Measurements from ENCODE around the gene MTMR11.
"Not testable (repeated sequence)": the region's sequence is repeated elsewhere in the genome, so short reads cannot be mapped to it uniquely, and the experiment has no call there.

MTMR11 gene

DNA sequence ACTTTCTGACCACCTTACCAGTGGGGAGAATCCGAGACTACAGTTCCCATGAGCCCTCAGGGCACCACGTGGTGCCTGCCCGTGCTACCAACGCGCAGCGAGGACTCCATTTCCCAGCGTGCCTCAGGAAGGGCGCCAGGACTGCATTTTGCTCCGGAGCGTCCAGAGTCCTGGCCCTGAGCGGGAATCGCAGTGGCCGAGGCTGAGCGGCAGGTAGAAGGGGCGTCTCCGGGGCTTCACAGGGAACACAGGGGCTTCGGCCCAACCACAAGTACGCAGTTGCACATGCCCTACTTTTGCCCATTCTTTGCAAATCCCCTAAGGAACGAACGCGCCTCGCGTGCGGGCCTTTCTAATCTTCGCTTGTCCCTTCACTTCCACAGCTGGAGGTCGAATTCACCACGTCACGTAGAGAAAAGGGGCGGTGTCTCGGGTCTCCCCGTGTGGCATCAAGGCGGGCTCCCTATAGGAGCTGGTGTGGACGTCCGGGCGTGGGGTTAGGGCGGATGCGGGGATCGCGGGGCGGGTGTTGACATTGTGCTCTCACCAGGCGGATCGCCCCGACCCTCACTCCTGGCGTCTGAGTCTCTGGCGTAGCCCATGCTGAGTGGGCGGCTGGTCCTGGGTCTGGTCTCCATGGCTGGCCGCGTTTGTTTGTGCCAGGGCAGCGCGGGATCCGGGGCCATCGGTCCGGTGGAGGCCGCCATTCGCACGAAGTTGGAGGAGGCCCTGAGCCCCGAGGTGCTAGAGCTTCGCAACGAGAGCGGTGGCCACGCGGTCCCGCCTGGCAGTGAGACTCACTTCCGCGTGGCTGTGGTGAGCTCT, 37.0 kb downstream of the MTMR11 start, which contains the start of gene BOLA1:
TSS of gene BOLA1 (plus strand) at position 109 of the 825 bp plus-strand sequence. CDS start at position 601, 492 bp downstream.
- DNase-seq (ENCODE audit: low spot score): peak; percentile 83

DNA sequence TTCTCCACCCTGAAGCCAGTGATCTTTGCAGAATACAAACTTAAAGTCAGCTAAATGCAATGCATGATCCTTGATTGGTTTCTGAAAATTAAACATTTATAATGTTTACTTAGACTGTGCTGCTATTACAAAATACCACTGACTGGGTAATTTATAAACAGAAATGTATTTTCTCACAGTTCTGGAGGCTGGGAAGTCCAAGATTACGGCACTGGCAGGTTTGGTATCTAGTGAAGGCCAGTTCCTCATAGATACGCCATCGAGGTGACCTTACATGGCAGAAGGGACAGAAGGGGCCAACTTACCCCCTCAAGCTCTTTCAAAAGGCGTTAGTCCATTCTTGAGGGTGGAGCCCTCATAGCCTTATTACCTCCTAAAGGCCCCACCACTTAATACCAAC, 40.1 kb downstream of the MTMR11 start:
- DNase-seq (ENCODE audit: low spot score): no peak

DNA sequence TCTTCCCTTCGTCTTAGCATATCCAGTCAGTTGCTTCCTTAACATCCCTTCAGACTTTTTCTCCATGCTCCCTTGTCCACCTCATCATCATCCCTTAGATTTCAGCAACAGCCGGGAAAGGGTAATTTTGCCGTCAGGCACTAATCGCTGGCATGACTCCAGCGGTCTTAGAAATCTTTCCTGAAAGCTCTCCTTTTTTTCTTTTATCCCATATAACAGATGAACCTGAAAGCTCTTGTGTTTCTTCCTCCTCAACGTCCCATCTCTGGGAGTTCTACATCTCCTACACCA, 47.7 kb downstream of the MTMR11 start:
- no peak for DNase-seq (ENCODE audit: low spot score)

DNA sequence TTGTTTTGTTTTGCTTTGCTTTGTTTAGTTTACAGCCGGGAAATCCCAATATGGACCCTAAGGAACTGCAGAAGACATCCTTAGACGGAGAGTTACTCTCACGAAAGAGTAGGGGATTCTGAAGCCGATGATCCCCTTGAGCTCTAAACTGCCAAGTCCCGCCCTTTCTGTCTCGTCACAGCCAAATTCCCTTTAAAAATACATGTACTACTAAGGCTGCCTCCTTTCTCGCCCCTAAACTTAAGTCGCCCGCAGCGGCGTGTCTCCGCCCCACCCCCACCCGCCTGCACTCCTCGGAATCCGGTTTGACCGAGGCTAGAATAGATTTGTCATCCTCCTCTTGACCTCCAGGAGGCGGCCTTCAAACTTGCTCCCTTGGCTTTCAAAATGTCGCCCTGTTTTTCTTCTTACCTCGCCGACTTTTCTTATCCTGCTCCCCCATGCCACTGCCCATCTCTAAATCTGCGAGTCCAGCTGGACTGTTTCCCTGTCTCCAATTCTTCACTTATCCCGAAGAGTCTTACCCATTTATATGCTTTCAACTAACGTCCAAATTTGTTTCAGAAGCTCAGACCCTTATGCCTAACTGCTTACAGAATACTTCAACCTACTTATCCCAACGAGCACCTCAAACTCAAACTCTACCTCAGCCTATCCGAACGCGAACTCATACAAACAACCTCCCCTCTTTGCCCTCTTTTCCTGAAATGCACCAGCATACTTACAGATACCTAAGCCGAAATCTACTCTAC, 48.3 kb downstream of the MTMR11 start:
- DNase-seq (ENCODE audit: low spot score): peak; percentile 94

DNA sequence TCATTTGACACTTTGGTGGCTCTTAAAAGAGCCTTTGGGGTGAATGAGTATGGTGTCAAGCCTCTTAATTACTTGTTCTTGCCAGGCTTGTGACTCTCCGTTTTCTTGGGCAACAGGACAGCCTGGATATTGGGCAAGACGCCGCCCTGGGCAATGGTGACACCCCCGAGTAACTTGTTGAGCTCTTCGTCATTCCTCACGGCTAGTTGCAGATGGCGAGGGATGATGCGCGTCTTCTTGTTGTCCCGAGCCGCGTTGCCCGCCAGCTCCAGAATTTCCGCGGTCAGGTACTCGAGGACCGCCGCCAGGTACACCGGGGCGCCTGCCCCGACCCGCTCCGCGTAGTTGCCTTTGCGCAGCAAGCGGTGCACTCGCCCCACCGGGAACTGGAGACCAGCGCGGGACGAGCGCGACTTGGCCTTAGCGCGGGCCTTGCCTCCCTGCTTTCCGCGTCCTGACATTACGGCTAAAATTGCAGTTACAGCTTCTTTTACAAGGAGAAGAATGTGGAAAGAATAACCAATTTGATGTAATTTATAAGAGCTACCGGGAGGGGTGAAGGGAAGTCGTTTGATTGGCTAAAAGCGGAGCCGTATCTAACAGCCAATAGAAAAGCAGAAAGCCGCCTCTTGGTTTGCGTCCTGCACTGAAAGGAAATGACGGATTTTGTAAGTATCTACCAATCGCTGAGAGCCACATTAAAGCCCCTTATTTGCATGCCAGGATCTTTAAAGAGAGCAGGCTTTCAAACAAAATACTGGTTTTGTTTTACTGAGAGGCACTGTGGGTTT, 49.0 kb downstream of the MTMR11 start:
- DNase-seq (ENCODE audit: low spot score): peak; percentile 96

DNA sequence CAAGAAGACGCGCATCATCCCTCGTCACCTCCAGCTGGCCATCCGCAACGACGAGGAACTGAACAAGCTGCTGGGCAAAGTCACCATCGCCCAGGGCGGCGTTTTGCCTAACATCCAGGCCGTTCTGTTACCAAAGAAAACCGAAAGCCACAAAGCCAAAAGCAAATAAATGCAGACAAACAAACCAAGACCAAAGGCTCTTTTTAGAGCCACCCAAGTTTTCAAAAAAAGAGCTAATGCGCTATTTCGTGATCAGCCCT, 49.6 kb downstream of the MTMR11 start:
- not testable (repeated sequence) for DNase-seq (ENCODE audit: low spot score)

DNA sequence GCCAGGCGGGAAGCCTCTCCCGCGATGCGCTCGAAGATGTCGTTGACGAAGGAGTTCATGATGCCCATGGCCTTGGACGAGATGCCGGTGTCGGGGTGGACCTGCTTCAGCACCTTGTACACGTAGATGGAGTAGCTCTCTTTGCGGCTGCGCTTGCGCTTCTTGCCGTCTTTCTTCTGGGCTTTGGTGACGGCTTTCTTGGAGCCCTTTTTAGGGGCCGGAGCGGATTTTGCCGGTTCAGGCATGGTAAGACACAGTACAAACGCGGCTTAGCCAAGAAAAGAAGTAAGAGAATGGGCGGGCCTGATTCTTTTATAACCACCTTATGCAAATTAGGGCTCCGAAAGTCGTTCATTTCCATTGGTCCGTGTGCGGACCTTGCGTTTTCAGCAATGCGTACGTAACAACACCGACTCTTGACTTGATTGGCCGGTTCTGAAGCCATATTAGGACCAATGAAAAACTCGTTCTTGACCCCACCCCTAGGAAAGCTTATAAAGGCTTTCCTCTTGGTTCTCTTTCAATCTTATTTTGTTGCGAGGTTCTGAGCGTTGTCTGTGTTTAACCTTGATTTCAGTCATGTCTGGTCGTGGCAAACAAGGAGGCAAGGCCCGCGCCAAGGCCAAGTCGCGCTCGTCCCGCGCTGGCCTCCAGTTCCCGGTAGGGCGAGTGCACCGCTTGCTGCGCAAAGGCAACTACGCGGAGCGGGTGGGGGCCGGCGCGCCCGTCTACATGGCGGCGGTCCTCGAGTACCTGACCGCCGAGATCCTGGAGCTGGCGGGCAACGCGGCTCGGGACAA, 50.1 kb downstream of the MTMR11 start:
- peak; percentile 98 for DNase-seq (ENCODE audit: low spot score)

DNA sequence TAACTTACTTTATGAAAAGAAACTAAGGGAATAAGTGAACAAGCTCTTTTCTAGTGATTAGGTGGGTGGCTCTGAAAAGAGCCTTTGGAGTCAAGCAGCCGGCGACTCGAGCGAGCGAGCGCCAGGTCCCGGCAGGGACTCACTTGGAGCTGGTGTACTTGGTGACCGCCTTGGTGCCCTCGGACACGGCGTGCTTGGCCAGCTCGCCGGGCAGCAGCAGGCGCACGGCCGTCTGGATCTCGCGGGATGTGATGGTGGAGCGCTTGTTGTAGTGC, 50.6 kb downstream of the MTMR11 start:
- not testable (repeated sequence) for DNase-seq (ENCODE audit: low spot score)

DNA sequence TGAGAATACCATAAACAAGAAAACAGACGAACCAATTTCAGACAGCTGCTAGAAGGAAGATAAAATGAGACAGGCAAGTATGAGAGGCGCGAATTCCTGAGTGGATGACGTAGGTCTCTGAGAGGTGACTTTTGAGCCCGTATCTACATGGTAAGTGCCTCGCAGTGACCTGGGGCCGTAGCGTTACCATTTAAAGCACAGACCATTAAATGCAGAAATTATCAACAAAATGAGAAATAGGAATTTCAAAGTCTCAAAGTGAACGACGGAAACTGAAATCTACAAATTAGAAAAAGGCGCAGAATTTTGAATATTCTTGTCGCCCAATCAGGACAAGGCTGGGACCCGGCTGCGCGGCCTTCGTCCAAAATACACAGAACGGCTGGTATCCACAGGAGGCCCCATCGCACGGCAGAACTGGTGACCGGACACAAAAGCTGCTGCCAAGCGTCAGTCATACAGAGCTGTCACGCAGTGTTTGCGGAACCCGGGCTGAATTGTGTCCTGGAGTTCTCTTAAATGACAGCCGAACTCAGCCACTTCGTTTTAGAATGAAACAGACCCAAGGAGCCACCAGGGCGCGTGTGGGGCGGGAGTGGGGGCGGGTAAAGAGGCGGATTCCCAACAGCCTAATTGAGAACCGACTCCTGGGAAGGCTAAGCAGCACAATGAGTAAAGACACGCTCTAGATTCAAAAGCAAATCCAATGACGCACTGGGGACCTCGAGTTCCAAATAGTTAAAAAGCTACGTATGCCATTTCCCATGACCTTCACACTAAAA, 51.1 kb downstream of the MTMR11 start:
- DNase-seq (ENCODE audit: low spot score): peak; percentile 76

DNA sequence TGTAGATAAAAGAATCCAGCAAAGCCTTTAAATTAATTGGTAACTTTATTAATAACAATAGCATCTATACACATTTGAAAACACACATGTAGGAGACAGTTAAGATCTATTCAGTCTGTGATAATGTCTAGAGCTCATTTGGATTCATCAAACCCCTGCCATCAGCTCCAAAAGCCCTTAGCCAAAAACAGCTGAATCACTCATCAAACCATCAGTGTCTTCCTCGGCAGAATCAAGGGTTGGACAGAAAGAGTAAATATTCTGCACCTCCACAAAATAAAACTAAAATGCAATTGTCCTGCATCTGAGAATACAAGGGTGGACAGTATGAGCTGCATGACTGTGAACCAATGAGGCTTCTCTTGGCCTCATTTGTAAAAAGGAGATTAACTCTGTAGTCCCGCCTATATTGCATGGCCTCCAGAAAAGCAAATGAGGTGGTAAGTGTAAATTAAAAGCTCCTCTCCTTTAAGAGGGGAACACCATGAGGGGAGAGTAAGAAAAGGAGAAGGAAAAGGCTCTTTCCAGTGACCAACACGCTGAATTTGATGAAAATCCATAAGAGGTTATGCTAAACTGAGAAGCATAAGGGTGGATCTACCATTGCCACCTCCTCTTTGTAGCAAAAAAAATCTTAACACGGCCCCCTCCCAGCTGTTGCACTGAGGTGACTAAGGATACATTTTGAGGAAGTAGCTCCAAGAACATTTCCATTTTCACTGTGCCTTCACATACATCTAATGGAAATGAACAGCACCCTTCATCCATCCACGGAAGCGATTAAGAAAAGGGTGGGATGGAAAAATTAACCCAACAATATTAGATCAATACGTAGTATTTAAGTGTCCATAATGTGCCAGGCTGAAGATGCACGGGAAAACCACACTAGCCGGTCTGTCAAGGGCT, 52.0 kb downstream of the MTMR11 start:
- DNase-seq (ENCODE audit: low spot score): peak; percentile 55

DNA sequence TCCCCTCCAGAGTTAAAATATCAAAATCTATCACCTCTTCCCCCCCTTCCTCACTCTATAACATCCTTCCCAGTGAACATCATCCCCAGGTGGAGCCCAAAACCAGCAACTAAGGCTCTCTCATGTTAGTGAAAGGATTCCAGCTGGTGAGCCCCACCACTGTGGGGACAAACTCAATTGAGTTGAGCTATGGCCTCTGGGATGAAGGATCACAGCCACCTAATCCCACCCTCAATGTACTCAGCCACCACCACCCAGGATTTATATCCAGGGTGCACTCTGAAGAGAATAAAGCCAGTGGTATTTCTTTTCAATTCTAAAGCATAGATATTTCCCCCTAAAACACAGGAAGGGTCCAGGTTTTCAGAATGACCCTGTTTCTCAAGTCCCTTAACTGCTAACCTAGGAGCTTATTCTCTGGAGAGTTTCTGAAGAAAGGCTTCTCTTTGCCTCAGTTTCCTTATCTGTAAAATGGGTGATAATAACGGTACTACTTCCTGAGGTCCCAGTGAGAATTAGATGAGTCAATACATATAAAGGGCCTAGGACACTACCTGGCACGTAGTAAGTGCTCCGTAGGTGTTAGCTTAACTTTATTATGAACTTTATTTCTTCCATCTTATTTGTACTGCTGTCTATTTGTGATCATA, 53.0 kb downstream of the MTMR11 start:
- DNase-seq (ENCODE audit: low spot score): no peak

DNA sequence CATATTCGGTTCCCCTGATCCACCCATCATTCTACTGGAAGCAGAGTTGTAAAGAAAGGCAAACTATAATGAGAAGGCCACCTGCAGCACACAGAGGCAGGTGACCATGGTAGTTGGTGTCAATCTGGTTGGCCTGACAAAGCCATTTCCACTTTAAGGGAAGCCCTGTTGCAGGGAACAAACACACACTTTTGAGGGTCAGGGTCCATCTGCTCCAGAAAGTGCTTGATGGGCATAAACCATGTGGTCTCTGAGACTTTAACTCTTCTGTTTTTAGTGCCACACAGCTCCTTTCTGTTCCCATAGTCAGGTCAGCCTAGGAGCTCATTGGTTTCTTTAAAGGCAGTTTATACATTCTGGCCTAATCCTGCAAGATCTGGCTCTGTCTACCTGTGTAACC, 54.8 kb downstream of the MTMR11 start:
- DNase-seq (ENCODE audit: low spot score): no peak

DNA sequence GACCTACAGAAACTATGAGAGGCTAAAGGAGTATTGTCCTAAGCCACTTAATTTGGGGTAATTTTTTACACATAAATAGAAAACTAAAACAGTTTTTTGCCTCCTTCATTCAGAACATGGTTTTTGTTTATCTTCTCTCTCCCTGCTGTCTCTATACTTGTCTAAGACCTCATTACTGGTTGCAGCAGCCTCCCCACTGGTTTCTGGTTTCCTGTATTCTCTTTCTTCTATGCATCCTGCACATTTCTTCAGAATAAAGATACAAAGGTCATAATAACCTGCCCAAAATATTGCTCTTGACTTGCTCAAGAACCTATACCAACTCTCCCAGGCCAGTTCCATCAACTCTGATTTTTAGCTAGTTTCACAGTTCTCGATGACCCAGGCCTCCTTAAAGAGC, 57.1 kb downstream of the MTMR11 start:
- DNase-seq (ENCODE audit: low spot score): no peak
